ENCODE data around the gene PDCD6IP.

DNA sequence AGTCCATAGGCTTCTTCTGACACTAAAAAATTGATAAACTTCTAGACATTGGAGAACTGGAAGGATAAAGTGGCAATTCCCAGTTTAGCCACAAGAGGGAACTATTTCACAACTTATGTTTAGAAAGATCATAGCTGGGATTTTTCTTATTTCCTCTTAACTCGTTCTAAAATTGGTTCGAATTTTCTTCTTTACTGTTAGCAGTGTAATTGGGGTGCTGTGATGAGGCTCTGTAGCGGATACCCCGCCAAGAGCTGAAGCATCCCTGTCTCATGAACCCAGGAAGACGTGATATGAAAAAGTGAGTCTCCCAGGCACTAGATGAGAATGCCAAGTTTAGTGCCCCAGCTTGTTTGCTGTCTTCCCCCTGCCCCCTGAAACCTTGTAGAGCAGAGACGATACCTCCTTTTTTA lies 85.1 kb downstream of the PDCD6IP start:
- no peak for TF ChIP-seq TAF1 (IDR thresholded peaks at IDR 0.05; ENCODE audit: low read depth, low read length)
- TF ChIP-seq POLR2A (IDR thresholded peaks at IDR 0.05; ENCODE audit: low read depth, low read length), result no peak
